HEK293 (cell line): ENCODE data around the gene PARP15.

Experiments used
- CTCF ChIA-PET: fragments of 350-600 bp; formaldehyde crosslinking; extraction: SDS; loops from one replicate; lab custom pipeline; 2021; ENCODE audit warnings: antibody characterized with exemption; lab: Yijun Ruan, JAX
- POLR2A ChIA-PET: fragments of 300-600 bp; formaldehyde crosslinking; extraction: SDS; loops from one replicate; lab custom pipeline; 2020; ENCODE audit warnings: antibody characterized with exemption, inconsistent platforms; lab: Yijun Ruan, JAX
- H3K27ac ChIP-seq: fragments of 200-500 bp; sonication (Bioruptor generic); 2 replicates; pipeline ENCODE4 v1.5.1; 2014; ENCODE audit warnings: low read depth, low read length, control low read depth, inconsistent platforms; ENCODE audit errors: extremely low read depth
- H3K36me3 ChIP-seq, 2 experiments: fragments of 200-500 bp in 1 of 2; sonication (Bioruptor generic) in 1 of 2; 1 replicate in 1 of 2; 2 replicates in 1 of 2; pipeline ENCODE4 v1.5.1; 2014 to 2017; ENCODE audit warnings: inconsistent platforms in 2 of 2, low read length in 2 of 2; ENCODE audit not compliant: control insufficient read depth in 2 of 2, insufficient read depth in 1 of 2
- H3K4me1 ChIP-seq: fragments of 200-500 bp; sonication (Bioruptor generic); 2 replicates; pipeline ENCODE4 v1.5.1; 2014; ENCODE audit warnings: mild to moderate bottlenecking, low read length, inconsistent platforms; ENCODE audit not compliant: control insufficient read depth, insufficient read depth
- H3K4me3 ChIP-seq: 2 replicates; pipeline ENCODE4 v1.5.1; 2011; ENCODE audit warnings: low read depth, mild to moderate bottlenecking, control low read depth, low read length, moderate library complexity
- H3K9me3 ChIP-seq: fragments of 200-500 bp; sonication (Bioruptor generic); 2 replicates; pipeline ENCODE4 v1.5.1; 2014; ENCODE audit warnings: low read depth, low read length, inconsistent platforms; ENCODE audit not compliant: control insufficient read depth, insufficient read depth
- BCL11B ChIP-seq: fragments of 450-650 bp; formaldehyde crosslinking; IDR thresholded peaks from 2 replicates; pipeline ENCODE4 v1.5.1; 2016; ENCODE audit warnings: low read depth, missing biosample characterization, missing genetic modification characterization
- HOXC10 ChIP-seq: sonication (generic); formaldehyde crosslinking; IDR thresholded peaks from 2 replicates; pipeline ENCODE4 v1.8.1; 2023; ENCODE audit warnings: mild to moderate bottlenecking, missing genetic modification reagents
- KLF16 ChIP-seq: fragments of 450-650 bp; formaldehyde crosslinking; IDR thresholded peaks from 2 replicates; pipeline ENCODE4 v1.5.1; 2017; ENCODE audit warnings: missing biosample characterization, missing genetic modification characterization
- SALL2 ChIP-seq: fragments of 450-650 bp; formaldehyde crosslinking; IDR thresholded peaks from 2 replicates; pipeline ENCODE4 v1.5.0; 2017; ENCODE audit warnings: missing biosample characterization, mild to moderate bottlenecking, missing genetic modification characterization, borderline replicate concordance
- SCRT2 ChIP-seq: fragments of 450-650 bp; formaldehyde crosslinking; IDR thresholded peaks from 2 replicates; pipeline ENCODE4 v1.5.1; 2016; ENCODE audit warnings: missing biosample characterization, missing genetic modification characterization
- SP7 ChIP-seq: fragments of 450-650 bp; formaldehyde crosslinking; IDR thresholded peaks from 2 replicates; pipeline ENCODE4 v1.5.1; 2016; ENCODE audit warnings: missing biosample characterization, missing genetic modification characterization
- ZBTB20 ChIP-seq: fragments of 450-650 bp; formaldehyde crosslinking; IDR thresholded peaks from 2 replicates; pipeline ENCODE4 v1.5.1; 2016; ENCODE audit warnings: missing biosample characterization, missing genetic modification characterization
- ZFP41 ChIP-seq: fragments of 450-650 bp; formaldehyde crosslinking; IDR thresholded peaks from 2 replicates; pipeline ENCODE4 v1.5.1; 2016; ENCODE audit warnings: missing biosample characterization, missing genetic modification characterization, borderline replicate concordance
- ZNF391 ChIP-seq: fragments of 450-650 bp; formaldehyde crosslinking; IDR thresholded peaks from 2 replicates; pipeline ENCODE4 v1.5.1; 2016; ENCODE audit warnings: low read depth, missing biosample characterization, missing genetic modification characterization, borderline replicate concordance
- ZNF510 ChIP-seq: fragments of 450-650 bp; formaldehyde crosslinking; IDR thresholded peaks from 2 replicates; pipeline ENCODE4 v1.5.1; 2018; ENCODE audit warnings: mild to moderate bottlenecking, missing genetic modification characterization, missing biosample characterization; ENCODE audit not compliant: insufficient replicate concordance
- ZNF548 ChIP-seq: fragments of 450-650 bp; formaldehyde crosslinking; IDR thresholded peaks from 2 replicates; pipeline ENCODE4 v1.5.1; 2016; ENCODE audit warnings: missing biosample characterization, missing genetic modification characterization
- ZNF561 ChIP-seq: fragments of 450-650 bp; IDR thresholded peaks from 2 replicates; pipeline ENCODE4 v1.5.1; 2018; ENCODE audit warnings: missing biosample characterization, missing genetic modification characterization, borderline replicate concordance
- ZNF621 ChIP-seq: fragments of 450-650 bp; formaldehyde crosslinking; IDR thresholded peaks from 2 replicates; pipeline ENCODE4 v1.5.1; 2017; ENCODE audit warnings: missing biosample characterization, missing genetic modification characterization
- ZNF677 ChIP-seq: fragments of 450-650 bp; IDR thresholded peaks from 2 replicates; pipeline ENCODE4 v1.5.0; 2018; ENCODE audit warnings: missing biosample characterization, mild to moderate bottlenecking, missing genetic modification characterization, moderate library complexity
- ZNF76 ChIP-seq: fragments of 450-650 bp; formaldehyde crosslinking; IDR thresholded peaks from 2 replicates; pipeline ENCODE4; 2016; ENCODE audit warnings: low read depth, missing biosample characterization, missing genetic modification characterization, borderline replicate concordance
- ZNF792 ChIP-seq: fragments of 450-650 bp; formaldehyde crosslinking; IDR thresholded peaks from 2 replicates; pipeline ENCODE4 v1.5.1; 2016; ENCODE audit warnings: missing biosample characterization, missing genetic modification characterization
- ZXDB ChIP-seq: fragments of 450-650 bp; formaldehyde crosslinking; IDR thresholded peaks from 2 replicates; pipeline ENCODE4 v1.5.1; 2016; ENCODE audit warnings: missing biosample characterization, missing genetic modification characterization
- TF ChIP-seq, protein P1 (sequence below): fragments of 450-650 bp; formaldehyde crosslinking; conservative IDR thresholded peaks from 2 replicates; pipeline ENCODE4 v1.5.1; 2016; ENCODE audit warnings: low read depth, missing biosample characterization, missing genetic modification characterization
- TF ChIP-seq, protein P2 (sequence below): fragments of 450-650 bp; IDR thresholded peaks from 2 replicates; pipeline ENCODE4 v1.5.1; 2018; ENCODE audit warnings: missing biosample characterization, mild to moderate bottlenecking, missing genetic modification characterization
- TF ChIP-seq, protein P3 (sequence below): fragments of 450-650 bp; formaldehyde crosslinking; IDR thresholded peaks from 2 replicates; pipeline ENCODE4 v1.5.1; 2016; ENCODE audit warnings: missing biosample characterization, missing genetic modification characterization, low read depth
- TF ChIP-seq, protein P4 (sequence below): fragments of 450-650 bp; formaldehyde crosslinking; IDR thresholded peaks from 2 replicates; pipeline ENCODE4 v1.5.1; 2016; ENCODE audit warnings: missing biosample characterization, missing genetic modification characterization, borderline replicate concordance

Gene PARP15

DNA sequence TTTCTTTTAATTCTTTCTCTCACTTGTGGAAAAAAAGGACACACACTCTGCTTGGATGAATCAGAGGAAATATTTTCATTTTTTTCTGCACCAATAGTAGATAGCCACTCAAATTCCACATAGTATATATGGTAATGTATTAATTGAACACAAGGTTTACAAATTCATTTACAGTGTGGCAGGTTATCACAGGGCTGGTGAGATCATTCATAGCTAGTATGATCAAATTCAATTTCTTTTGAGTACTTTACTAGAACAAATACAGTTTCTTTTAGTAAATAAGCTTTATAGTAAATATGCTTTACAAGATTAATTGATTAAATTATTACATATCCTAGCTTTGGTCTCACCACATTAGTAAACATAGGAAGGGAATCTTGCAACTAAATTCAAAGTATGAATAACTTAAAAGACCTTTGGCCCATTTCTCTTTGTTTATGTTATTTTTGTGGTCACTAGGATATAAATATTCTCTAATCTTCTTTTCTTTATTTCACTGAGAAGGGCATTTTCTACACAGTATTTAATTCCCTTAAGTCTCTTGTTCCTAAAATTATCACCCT, 63.1 kb downstream of the PARP15 start:
- Histone ChIP-seq H3K36me3 (no peaks in the 10 kb centered on the region), H3K9me3 (no peaks in the 10 kb centered on the region)
- TF ChIP-seq ZNF792 (tag by site-specific recombination) = no peak
- TF ChIP-seq ZFP41 (tag by site-specific recombination) = no peak
- TF ChIP-seq, protein P1, sequence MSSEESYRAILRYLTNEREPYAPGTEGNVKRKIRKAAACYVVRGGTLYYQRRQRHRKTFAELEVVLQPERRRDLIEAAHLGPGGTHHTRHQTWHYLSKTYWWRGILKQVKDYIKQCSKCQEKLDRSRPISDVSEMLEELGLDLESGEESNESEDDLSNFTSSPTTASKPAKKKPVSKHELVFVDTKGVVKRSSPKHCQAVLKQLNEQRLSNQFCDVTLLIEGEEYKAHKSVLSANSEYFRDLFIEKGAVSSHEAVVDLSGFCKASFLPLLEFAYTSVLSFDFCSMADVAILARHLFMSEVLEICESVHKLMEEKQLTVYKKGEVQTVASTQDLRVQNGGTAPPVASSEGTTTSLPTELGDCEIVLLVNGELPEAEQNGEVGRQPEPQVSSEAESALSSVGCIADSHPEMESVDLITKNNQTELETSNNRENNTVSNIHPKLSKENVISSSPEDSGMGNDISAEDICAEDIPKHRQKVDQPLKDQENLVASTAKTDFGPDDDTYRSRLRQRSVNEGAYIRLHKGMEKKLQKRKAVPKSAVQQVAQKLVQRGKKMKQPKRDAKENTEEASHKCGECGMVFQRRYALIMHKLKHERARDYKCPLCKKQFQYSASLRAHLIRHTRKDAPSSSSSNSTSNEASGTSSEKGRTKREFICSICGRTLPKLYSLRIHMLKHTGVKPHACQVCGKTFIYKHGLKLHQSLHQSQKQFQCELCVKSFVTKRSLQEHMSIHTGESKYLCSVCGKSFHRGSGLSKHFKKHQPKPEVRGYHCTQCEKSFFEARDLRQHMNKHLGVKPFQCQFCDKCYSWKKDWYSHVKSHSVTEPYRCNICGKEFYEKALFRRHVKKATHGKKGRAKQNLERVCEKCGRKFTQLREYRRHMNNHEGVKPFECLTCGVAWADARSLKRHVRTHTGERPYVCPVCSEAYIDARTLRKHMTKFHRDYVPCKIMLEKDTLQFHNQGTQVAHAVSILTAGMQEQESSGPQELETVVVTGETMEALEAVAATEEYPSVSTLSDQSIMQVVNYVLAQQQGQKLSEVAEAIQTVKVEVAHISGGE (tag by site-specific recombination) = no peak
- no peak for TF ChIP-seq ZXDB (tag by site-specific recombination)
- TF ChIP-seq SP7 = no peak
- no peak for TF ChIP-seq ZNF677 (tag by site-specific recombination)
- TF ChIP-seq ZNF510 (tag by site-specific recombination) = no peak
- TF ChIP-seq ZNF76 (tag by site-specific recombination) = no peak
- no peak for TF ChIP-seq ZNF391 (tag by site-specific recombination)
- no peak for TF ChIP-seq ZNF621
- TF ChIP-seq HOXC10 = no peak
- TF ChIP-seq, protein P2, sequence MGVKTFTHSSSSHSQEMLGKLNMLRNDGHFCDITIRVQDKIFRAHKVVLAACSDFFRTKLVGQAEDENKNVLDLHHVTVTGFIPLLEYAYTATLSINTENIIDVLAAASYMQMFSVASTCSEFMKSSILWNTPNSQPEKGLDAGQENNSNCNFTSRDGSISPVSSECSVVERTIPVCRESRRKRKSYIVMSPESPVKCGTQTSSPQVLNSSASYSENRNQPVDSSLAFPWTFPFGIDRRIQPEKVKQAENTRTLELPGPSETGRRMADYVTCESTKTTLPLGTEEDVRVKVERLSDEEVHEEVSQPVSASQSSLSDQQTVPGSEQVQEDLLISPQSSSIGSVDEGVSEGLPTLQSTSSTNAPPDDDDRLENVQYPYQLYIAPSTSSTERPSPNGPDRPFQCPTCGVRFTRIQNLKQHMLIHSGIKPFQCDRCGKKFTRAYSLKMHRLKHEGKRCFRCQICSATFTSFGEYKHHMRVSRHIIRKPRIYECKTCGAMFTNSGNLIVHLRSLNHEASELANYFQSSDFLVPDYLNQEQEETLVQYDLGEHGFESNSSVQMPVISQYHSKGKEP (tag by site-specific recombination) = no peak
- TF ChIP-seq ZNF548 = no peak
- TF ChIP-seq, all 188 proteins: peak for 0
- Histone ChIP-seq H3K27ac (no peak overlapping the region), H3K4me3 (no peak overlapping the region), H3K4me1 (no peaks in the 10 kb centered on the region)
- CTCF ChIA-PET = interaction anchor here (0.5 to 1.7 kb wide), 2 partner anchors 39 to 125 kb away, joined by 3 to 5 read pairs; partner anchors contain the start of gene KPNA1
- POLR2A ChIA-PET = no interaction called here

DNA sequence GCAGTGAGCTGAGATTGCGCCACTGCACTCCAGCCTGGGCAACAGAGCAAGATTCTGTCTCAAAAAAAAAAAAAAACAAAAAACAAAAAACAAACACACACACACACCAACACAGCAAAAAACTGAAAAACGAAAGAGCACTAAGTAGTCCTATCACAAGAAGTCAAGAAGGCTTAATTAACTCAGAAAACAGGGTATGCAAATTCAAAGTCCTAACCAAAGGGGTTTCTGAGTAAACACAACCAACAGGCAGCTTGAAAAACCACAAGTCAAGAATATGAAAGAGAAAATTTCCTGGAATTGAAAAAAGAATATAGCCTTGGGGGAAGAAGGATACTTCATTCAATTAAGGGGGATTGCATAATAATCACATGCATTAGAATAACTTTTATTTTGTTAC, 65.5 kb downstream of the PARP15 start:
- no peak overlapping the region for H3K4me3 ChIP-seq
- TF ChIP-seq ZBTB20 (tag by site-specific recombination) (no peak), SALL2 (tag by site-specific recombination) (no peak), BCL11B (no peak), SCRT2 (tag by site-specific recombination) (no peak), ZNF561 (tag by site-specific recombination) (no peak), KLF16 (tag by site-specific recombination) (no peak)
- TF ChIP-seq, protein P3, sequence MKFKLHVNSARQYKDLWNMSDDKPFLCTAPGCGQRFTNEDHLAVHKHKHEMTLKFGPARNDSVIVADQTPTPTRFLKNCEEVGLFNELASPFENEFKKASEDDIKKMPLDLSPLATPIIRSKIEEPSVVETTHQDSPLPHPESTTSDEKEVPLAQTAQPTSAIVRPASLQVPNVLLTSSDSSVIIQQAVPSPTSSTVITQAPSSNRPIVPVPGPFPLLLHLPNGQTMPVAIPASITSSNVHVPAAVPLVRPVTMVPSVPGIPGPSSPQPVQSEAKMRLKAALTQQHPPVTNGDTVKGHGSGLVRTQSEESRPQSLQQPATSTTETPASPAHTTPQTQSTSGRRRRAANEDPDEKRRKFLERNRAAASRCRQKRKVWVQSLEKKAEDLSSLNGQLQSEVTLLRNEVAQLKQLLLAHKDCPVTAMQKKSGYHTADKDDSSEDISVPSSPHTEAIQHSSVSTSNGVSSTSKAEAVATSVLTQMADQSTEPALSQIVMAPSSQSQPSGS (tag by site-specific recombination) = no peak
- TF ChIP-seq, protein P4, sequence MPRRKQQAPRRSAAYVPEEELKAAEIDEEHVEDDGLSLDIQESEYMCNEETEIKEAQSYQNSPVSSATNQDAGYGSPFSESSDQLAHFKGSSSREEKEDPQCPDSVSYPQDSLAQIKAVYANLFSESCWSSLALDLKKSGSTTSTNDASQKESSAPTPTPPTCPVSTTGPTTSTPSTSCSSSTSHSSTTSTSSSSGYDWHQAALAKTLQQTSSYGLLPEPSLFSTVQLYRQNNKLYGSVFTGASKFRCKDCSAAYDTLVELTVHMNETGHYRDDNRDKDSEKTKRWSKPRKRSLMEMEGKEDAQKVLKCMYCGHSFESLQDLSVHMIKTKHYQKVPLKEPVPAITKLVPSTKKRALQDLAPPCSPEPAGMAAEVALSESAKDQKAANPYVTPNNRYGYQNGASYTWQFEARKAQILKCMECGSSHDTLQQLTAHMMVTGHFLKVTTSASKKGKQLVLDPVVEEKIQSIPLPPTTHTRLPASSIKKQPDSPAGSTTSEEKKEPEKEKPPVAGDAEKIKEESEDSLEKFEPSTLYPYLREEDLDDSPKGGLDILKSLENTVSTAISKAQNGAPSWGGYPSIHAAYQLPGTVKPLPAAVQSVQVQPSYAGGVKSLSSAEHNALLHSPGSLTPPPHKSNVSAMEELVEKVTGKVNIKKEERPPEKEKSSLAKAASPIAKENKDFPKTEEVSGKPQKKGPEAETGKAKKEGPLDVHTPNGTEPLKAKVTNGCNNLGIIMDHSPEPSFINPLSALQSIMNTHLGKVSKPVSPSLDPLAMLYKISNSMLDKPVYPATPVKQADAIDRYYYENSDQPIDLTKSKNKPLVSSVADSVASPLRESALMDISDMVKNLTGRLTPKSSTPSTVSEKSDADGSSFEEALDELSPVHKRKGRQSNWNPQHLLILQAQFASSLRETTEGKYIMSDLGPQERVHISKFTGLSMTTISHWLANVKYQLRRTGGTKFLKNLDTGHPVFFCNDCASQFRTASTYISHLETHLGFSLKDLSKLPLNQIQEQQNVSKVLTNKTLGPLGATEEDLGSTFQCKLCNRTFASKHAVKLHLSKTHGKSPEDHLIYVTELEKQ = no peak
- H3K9me3 ChIP-seq = no peaks in the 10 kb centered on the region
- POLR2A ChIA-PET = no interaction called here
- H3K27ac ChIP-seq = no peak overlapping the region
- CTCF ChIA-PET = no interaction called here
- no peaks in the 10 kb centered on the region for H3K4me1 ChIP-seq
- H3K36me3 ChIP-seq = no peaks in the 10 kb centered on the region
